A673 (cell line): Measurements from ENCODE around the gene GLOD5. TPM values are rescaled to one million over a fixed set of nuclear protein-coding genes. Genes with fewer than 3 reads are reported as not detected.

Experiments
- BruUV-seq: library from RNA; stranded (reverse); fragments of 400-500 nt; replicated peaks from 2 replicates; lab custom pipeline; 2021; lab: Mats Ljungman, UMichigan
- CTCF ChIA-PET: fragments of 300-600 bp; sonication (Branson Sonifier 250); formaldehyde crosslinking; loops from one replicate; lab custom pipeline; 2022; ENCODE audit warnings: antibody characterized with exemption; lab: Charles Lee
- POLR2A ChIA-PET: fragments of 300-600 bp; sonication (Branson Sonifier 250); formaldehyde crosslinking; loops from one replicate; lab custom pipeline; 2022; ENCODE audit warnings: antibody characterized with exemption; ENCODE audit not compliant: low non-redundant PET; lab: Charles Lee
- DNase-seq: peaks from one replicate; pipeline ENCODE4 v3.0.0-alpha.2; 2015; ENCODE audit warnings: low spot score
- H3K27ac ChIP-seq: fragments of 200-600 bp; sonication (generic); 2 replicates; pipeline ENCODE4 v1.5.1; 2016; ENCODE audit warnings: mixed run types, low read depth, mild to moderate bottlenecking, mixed read lengths, antibody characterized with exemption, low read length; ENCODE audit not compliant: poor library complexity, severe bottlenecking
- H3K27me3 ChIP-seq: fragments of 200-600 bp; sonication (generic); replicated peaks from 2 replicates; pipeline ENCODE4 v1.6.1; 2017; ENCODE audit warnings: mixed run types, low read depth, mild to moderate bottlenecking, mixed read lengths, antibody characterized with exemption, low read length; ENCODE audit not compliant: insufficient read depth, poor library complexity
- H3K36me3 ChIP-seq: fragments of 200-600 bp; sonication (generic); 2 replicates; pipeline ENCODE4 v1.6.1; 2016; ENCODE audit warnings: mixed run types, mild to moderate bottlenecking, mixed read lengths, antibody characterized with exemption, low read length; ENCODE audit not compliant: insufficient read depth, poor library complexity, severe bottlenecking
- H3K4me1 ChIP-seq: fragments of 200-600 bp; sonication (generic); 2 replicates; pipeline ENCODE4 v1.6.1; 2017; ENCODE audit warnings: mixed run types, mild to moderate bottlenecking, mixed read lengths, antibody characterized with exemption, low read length; ENCODE audit not compliant: insufficient read depth, poor library complexity, severe bottlenecking
- H3K4me3 ChIP-seq: fragments of 200-600 bp; sonication (generic); 2 replicates; pipeline ENCODE4 v1.5.1; 2016; ENCODE audit warnings: low read depth, mixed run types, mild to moderate bottlenecking, mixed read lengths, low read length; ENCODE audit not compliant: poor library complexity, severe bottlenecking
- H3K9me3 ChIP-seq: fragments of 200-600 bp; sonication (generic); 2 replicates; pipeline ENCODE4 v1.6.1; 2016; ENCODE audit warnings: mixed run types, low read depth, mild to moderate bottlenecking, mixed read lengths, antibody characterized with exemption, low read length; ENCODE audit not compliant: poor library complexity, severe bottlenecking
- CTCF ChIP-seq: fragments of 300-800, 200-600 bp; sonication (generic); conservative IDR thresholded peaks from 2 replicates; pipeline ENCODE4 v1.5.1; 2017; ENCODE audit warnings: low read depth, mild to moderate bottlenecking, antibody characterized with exemption, low read length, moderate library complexity, mixed read lengths
- EZH2 ChIP-seq: fragments of 200-600 bp; sonication (generic); IDR thresholded peaks from 2 replicates; pipeline ENCODE4 v1.6.1; 2017; ENCODE audit warnings: borderline replicate concordance, low read depth, mild to moderate bottlenecking, mixed read lengths, antibody characterized with exemption, low read length; ENCODE audit not compliant: poor library complexity, severe bottlenecking
- intact Hi-C: fragments of 100-400 bp; cut with micrococcal nuclease; formaldehyde crosslinking; loops from one replicate; pipeline ENCODE4 v1.10.0; 2022; ENCODE audit not compliant: unreplicated experiment
- total RNA-seq: library from RNA; stranded (reverse); gene quantifications from 2 replicates; pipeline ENCODE4 v1.2.3, GENCODE V29; 2021

GLOD5 gene
- total RNA-seq, 1 experiment from 2014 or later = not detected

- BruUV-seq = no TSS peak
- CTCF ChIA-PET = no interaction called here
- Histone ChIP-seq H3K9me3 (no peaks in the 10 kb centered on the region), H3K4me3 (no peak overlapping the region), H3K4me1 (no peaks in the 10 kb centered on the region), H3K27ac (no peak overlapping the region), H3K36me3 (no peaks in the 10 kb centered on the region), H3K27me3 (no peaks in the 10 kb centered on the region)
- DNase-seq = no peak
- POLR2A ChIA-PET = no interaction called here
- intact Hi-C loops = no loop called here
- no peak for TF ChIP-seq EZH2
Observed at GRCh38 chrX:48781705-48782104, 20.2 kb downstream of the GLOD5 start.

- no peak for DNase-seq
- no peak for TF ChIP-seq CTCF
- TF ChIP-seq EZH2 = no peak
- intact Hi-C loops = no loop called here
- no TSS peak for BruUV-seq
- CTCF ChIA-PET = no interaction called here
- Histone ChIP-seq H3K27ac (no peak overlapping the region), H3K4me3 (no peak overlapping the region), H3K9me3 (no peaks in the 10 kb centered on the region), H3K4me1 (no peaks in the 10 kb centered on the region), H3K27me3 (no peaks in the 10 kb centered on the region), H3K36me3 (no peaks in the 10 kb centered on the region)
- POLR2A ChIA-PET = no interaction called here
Observed at GRCh38 chrX:48782216-48782615, 20.7 kb downstream of the GLOD5 start.

GRCh38 chrX:48782795-48783194 lies 21.2 kb downstream of the GLOD5 start:
- no peaks in the 10 kb centered on the region for H3K36me3 ChIP-seq
- no peak overlapping the region for H3K4me3 ChIP-seq
- H3K4me1 ChIP-seq = no peaks in the 10 kb centered on the region
- H3K9me3 ChIP-seq = no peaks in the 10 kb centered on the region
- H3K27me3 ChIP-seq = no peaks in the 10 kb centered on the region
- intact Hi-C loops = no loop called here
- CTCF ChIA-PET = interaction anchor here (0.6 kb wide), 1 partner anchor 162 kb away, joined by 6 read pairs; no protein-coding TSS in a partner anchor
- TF ChIP-seq CTCF (no peak), EZH2 (no peak)
- DNase-seq = no peak
- H3K27ac ChIP-seq = no peak overlapping the region
- BruUV-seq = no TSS peak
- POLR2A ChIA-PET = no interaction called here

- no peaks in the 10 kb centered on the region for H3K9me3 ChIP-seq
- BruUV-seq = no TSS peak
- ChIA-PET CTCF (no interaction called here), POLR2A (no interaction called here)
- no peaks in the 10 kb centered on the region for H3K36me3 ChIP-seq
- intact Hi-C loops = no loop called here
- H3K4me3 ChIP-seq = no peak overlapping the region
- H3K4me1 ChIP-seq = no peaks in the 10 kb centered on the region
- no peak overlapping the region for H3K27ac ChIP-seq
- DNase-seq = no peak
- TF ChIP-seq CTCF (no peak), EZH2 (no peak)
- H3K27me3 ChIP-seq = no peaks in the 10 kb centered on the region
Observed at GRCh38 chrX:48784726-48785125, 23.2 kb downstream of the GLOD5 start.
